H1 (cell line): Measurements from ENCODE around the gene ADCY7. TPM values are rescaled to one million over a fixed set of nuclear protein-coding genes. Genes with fewer than 3 reads are reported as not detected.

Experiments
- CTCF ChIA-PET: fragments of 300-600 bp; sonication (Branson Sonifier 250); formaldehyde crosslinking; loops from one replicate; lab custom pipeline; 2021; ENCODE audit not compliant: partially characterized antibody; lab: Charles Lee
- POLR2A ChIA-PET: fragments of 300-600 bp; sonication (Branson Sonifier 250); formaldehyde crosslinking; loops from one replicate; lab custom pipeline; 2021; ENCODE audit warnings: inconsistent platforms; ENCODE audit not compliant: partially characterized antibody; lab: Charles Lee
- DNase-seq, 2 experiments: peaks; one replicate each; pipeline versions ENCODE4 v3.0.0 to v3.0.0-alpha.2; 2010 to 2022; ENCODE audit warnings: low spot score in 2 of 2, low read depth in 1 of 2, mixed read lengths in 1 of 2
- FAIRE-seq: peaks from 2 replicates; lab custom pipeline; 2011; peaks lifted over from hg19 to GRCh38; lab: Jason Lieb, UNC
- H2AFZ ChIP-seq: 2 replicates; pipeline ENCODE4 v1.8.1; 2012; ENCODE audit warnings: low read length, inconsistent platforms
- H2AK5ac ChIP-seq: 2 replicates; pipeline ENCODE4 v1.6.1; 2013; ENCODE audit warnings: low read depth, low read length
- H2BK120ac ChIP-seq: replicated peaks from 2 replicates; pipeline ENCODE3; 2013; ENCODE audit warnings: low read depth, low read length, inconsistent platforms
- H2BK12ac ChIP-seq: 2 replicates; pipeline ENCODE4 v1.6.1; 2013; ENCODE audit warnings: low read depth, low read length
- H2BK15ac ChIP-seq: 2 replicates; pipeline ENCODE4 v1.6.1; 2013; ENCODE audit warnings: low read length
- H2BK20ac ChIP-seq: 2 replicates; pipeline ENCODE4 v1.6.1; 2013; ENCODE audit warnings: low read length
- H2BK5ac ChIP-seq: 2 replicates; pipeline ENCODE4 v1.6.1; 2013; ENCODE audit warnings: low read depth, low read length
- H3K14ac ChIP-seq: 2 replicates; pipeline ENCODE4 v1.6.1; 2013; ENCODE audit warnings: inconsistent platforms; ENCODE audit not compliant: insufficient read length
- H3K18ac ChIP-seq: 2 replicates; pipeline ENCODE4 v1.6.1; 2013; ENCODE audit warnings: low read length; ENCODE audit errors: extremely low read depth
- H3K23ac ChIP-seq: 2 replicates; pipeline ENCODE4 v1.6.1; 2013; ENCODE audit warnings: inconsistent platforms; ENCODE audit not compliant: insufficient read length
- H3K23me2 ChIP-seq: 2 replicates; pipeline ENCODE4 v1.6.1; 2013; ENCODE audit warnings: low read depth, low read length
- H3K27ac ChIP-seq: 2 replicates; pipeline ENCODE4 v1.6.1; 2011; ENCODE audit warnings: low read depth, low read length, inconsistent platforms
- H3K27me3 ChIP-seq, 4 experiments: replicated peaks in 1 of 4; 1 replicate in 1 of 4; 2 replicates in 3 of 4; pipeline versions ENCODE4 v1.6.1 to v1.8.1; 2011 to 2013; ENCODE audit warnings: low read length in 3 of 4, mild to moderate bottlenecking in 3 of 4, inconsistent platforms in 2 of 4, mixed read lengths in 2 of 4, moderate library complexity in 1 of 4; ENCODE audit not compliant: control insufficient read depth in 3 of 4, insufficient read depth in 3 of 4; ENCODE audit errors: extremely low read depth in 1 of 4
- H3K36me3 ChIP-seq, 4 experiments: 2 replicates each; pipeline versions ENCODE4 v1.6.1 to v1.8.1; 2011 to 2013; ENCODE audit warnings: mild to moderate bottlenecking in 4 of 4, low read length in 3 of 4, moderate library complexity in 2 of 4, control low read depth in 1 of 4, inconsistent platforms in 1 of 4; ENCODE audit not compliant: insufficient read depth in 4 of 4, control insufficient read depth in 2 of 4
- H3K4ac ChIP-seq: replicated peaks from 2 replicates; pipeline ENCODE3; 2013; ENCODE audit warnings: low read length, low read depth, mixed read lengths, inconsistent platforms; ENCODE audit not compliant: insufficient read length
- H3K4me1 ChIP-seq, 4 experiments: replicated peaks in 1 of 4; 1 replicate in 1 of 4; 2 replicates in 3 of 4; pipeline versions ENCODE4 v1.6.1 to v1.8.1; 2011 to 2013; ENCODE audit warnings: low read length in 3 of 4, inconsistent platforms in 2 of 4, mixed read lengths in 1 of 4; ENCODE audit not compliant: insufficient read depth in 4 of 4, control insufficient read depth in 3 of 4
- H3K4me2 ChIP-seq, 2 experiments: 2 replicates each; pipeline versions ENCODE4 v1.6.1 to v1.8.1; 2011 to 2013; ENCODE audit warnings: low read depth in 2 of 2, low read length in 2 of 2, control low read depth in 1 of 2, inconsistent platforms in 1 of 2, mild to moderate bottlenecking in 1 of 2; ENCODE audit not compliant: insufficient read depth in 1 of 2
- H3K4me3 ChIP-seq, 4 experiments: fragments of 200-600, 300-600 bp in 1 of 4; sonication (generic), shearing (Covaris generic), sonication (Bioruptor Twin) in 1 of 4; 2 replicates each; pipeline versions ENCODE4 v1.5.1 to v1.8.1; 2011 to 2016; ENCODE audit warnings: low read length in 4 of 4, low read depth in 3 of 4, control low read depth in 2 of 4, inconsistent platforms in 2 of 4, mild to moderate bottlenecking in 2 of 4, mixed read lengths in 1 of 4, moderate library complexity in 1 of 4; ENCODE audit not compliant: insufficient read depth in 2 of 4; ENCODE audit errors: extremely low read depth in 1 of 4
- H3K56ac ChIP-seq: replicated peaks from 2 replicates; pipeline ENCODE3; 2013; ENCODE audit warnings: low read depth, mild to moderate bottlenecking, mixed read lengths, low read length, inconsistent platforms; ENCODE audit not compliant: insufficient read length
- H3K79me1 ChIP-seq: 2 replicates; pipeline ENCODE4 v1.6.1; 2013; ENCODE audit warnings: low read depth, low read length, control low read depth
- H3K79me2 ChIP-seq, 2 experiments: 2 replicates each; pipeline versions ENCODE4 v1.6.1 to v1.8.1; 2012 to 2013; ENCODE audit warnings: low read length in 2 of 2, mild to moderate bottlenecking in 2 of 2, inconsistent platforms in 1 of 2; ENCODE audit not compliant: insufficient read depth in 2 of 2, control insufficient read depth in 1 of 2
- H3K9ac ChIP-seq, 4 experiments: replicated peaks in 1 of 4; 1 replicate in 1 of 4; 2 replicates in 3 of 4; pipeline versions ENCODE4 v1.6.1 to v1.8.1; 2011 to 2013; ENCODE audit warnings: low read depth in 3 of 4, low read length in 3 of 4, control low read depth in 2 of 4, mild to moderate bottlenecking in 2 of 4, moderate library complexity in 2 of 4, inconsistent platforms in 1 of 4; ENCODE audit errors: extremely low read depth in 1 of 4
- H3K9me3 ChIP-seq, 2 experiments: 2 replicates each; pipeline versions ENCODE4 v1.6.1 to v1.8.1; 2012 to 2013; ENCODE audit warnings: mild to moderate bottlenecking in 2 of 2, moderate library complexity in 2 of 2, control low read depth in 1 of 2, inconsistent platforms in 1 of 2, low read depth in 1 of 2, low read length in 1 of 2, mixed read lengths in 1 of 2; ENCODE audit not compliant: insufficient read depth in 2 of 2
- H4K20me1 ChIP-seq, 2 experiments: replicated peaks in 1 of 2; 2 replicates each; pipeline versions ENCODE3 to v1.8.1; 2011 to 2013; ENCODE audit warnings: inconsistent platforms in 2 of 2, low read length in 2 of 2, mild to moderate bottlenecking in 1 of 2; ENCODE audit not compliant: insufficient read depth in 2 of 2, control insufficient read depth in 1 of 2
- H4K5ac ChIP-seq: 2 replicates; pipeline ENCODE4 v1.6.1; 2013; ENCODE audit warnings: low read length, low read depth, mixed read lengths, inconsistent platforms; ENCODE audit not compliant: insufficient read length
- H4K8ac ChIP-seq: 2 replicates; pipeline ENCODE4 v1.8.0; 2013; ENCODE audit warnings: mild to moderate bottlenecking, moderate library complexity, low read length, inconsistent platforms; ENCODE audit not compliant: insufficient read depth; ENCODE audit errors: extremely low read depth
- H4K91ac ChIP-seq: replicated peaks from 2 replicates; pipeline ENCODE3; 2013; ENCODE audit warnings: low read length, mixed read lengths, inconsistent platforms; ENCODE audit not compliant: insufficient read length
- CEBPB ChIP-seq: IDR thresholded peaks from 2 replicates; pipeline ENCODE4 v1.6.1; 2012; ENCODE audit warnings: low read depth, low read length
- JUN ChIP-seq: IDR thresholded peaks from 2 replicates; pipeline ENCODE4 v1.6.1; 2011; ENCODE audit warnings: low read depth, mild to moderate bottlenecking, improper control_type of control experiment, low read length
- JUND ChIP-seq: IDR thresholded peaks from 2 replicates; pipeline ENCODE4 v1.6.1; 2011; ENCODE audit warnings: mild to moderate bottlenecking, improper control_type of control experiment, low read length
- WGBS, 2 experiments: shearing (Covaris generic) in 1 of 2; methylation state at CpG; one replicate each; pipeline versions ENCODE4 v1.1.6 to v1.1.7; 2013 to 2015; ENCODE audit warnings: low lambda C conversion rate in 2 of 2, mixed read lengths in 2 of 2, inconsistent platforms in 1 of 2, low coverage in 1 of 2, missing lambda C conversion rate in 1 of 2; ENCODE audit not compliant: insufficient replicate concordance in 2 of 2, insufficient coverage in 1 of 2, insufficient read length in 1 of 2; ENCODE audit errors: extremely low coverage in 1 of 2, missing lambda C conversion rate in 1 of 2; 5-methylcytosine and 5-hydroxymethylcytosine counted together
- polyA plus RNA-seq, 7 experiments: library from polyadenylated mRNA; depleted of rRNA in 3 of 7; stranded (reverse) in 5 of 7; unstranded in 2 of 7; fragments of >200 nt in 5 of 7; fragments of 200-250 nt in 2 of 7; gene quantifications; 1 replicate in 5 of 7; 2 replicates in 1 of 7; 4 replicates in 1 of 7; pipeline versions ENCODE4 v1.2.1 to v1.2.3, GENCODE V29; 2011 to 2013; ENCODE audit warnings: missing spikeins in 2 of 7, mixed read lengths in 2 of 7
- total RNA-seq: library from RNA; stranded (reverse); fragmentation: NEBNext Ultra II Directional; extraction: Animal tissue kit (Norgen Biotek cat#: 25700); gene quantifications from 2 replicates; pipeline ENCODE4 v1.2.1, GENCODE V29; 2021

ADCY7 gene
- total and polyA plus RNA-seq, 2 of the 8 experiments (the other 6 are each of a cell fraction or from before 2014, with no cell fraction given) = 2.4 to 5.1 TPM

GRCh38 chr16:50302472-50303005 lies 36.2 kb downstream of the ADCY7 start:
- Histone ChIP-seq H2BK120ac (no peak overlapping the region), H2BK5ac (no peak overlapping the region), H3K23me2 (no peaks in the 10 kb centered on the region), H3K36me3 (no peaks in the 10 kb centered on the region), H3K79me2 (no peaks in the 10 kb centered on the region), H4K5ac (no peak overlapping the region), H3K18ac (no peak overlapping the region), H3K4ac (no peak overlapping the region), H4K8ac (no peak overlapping the region; the same call in 1 of the 2 replicates), H2BK20ac (no peak overlapping the region), H2BK15ac (no peak overlapping the region), H3K4me1 (peaks cover 0 to 3% (median 0%) of the 10 kb centered on the region in 4 experiments; a peak in 1 of 7 replicates), H3K79me1 (no peaks in the 10 kb centered on the region), H2BK12ac (no peak overlapping the region), H3K4me3 (no peak overlapping the region), H4K20me1 (no peaks in the 10 kb centered on the region), H3K23ac (no peak overlapping the region), H3K14ac (no peak overlapping the region), H3K4me2 (no peak overlapping the region), H2AK5ac (no peak overlapping the region), H4K91ac (no peak overlapping the region), H3K27ac (no peak overlapping the region), H3K9me3 (no peaks in the 10 kb centered on the region), H3K9ac (no peak overlapping the region), H3K56ac (no peak overlapping the region), H2AFZ (no peak overlapping the region), H3K27me3 (no peaks in the 10 kb centered on the region)
- CTCF ChIA-PET = interaction anchor here (0.6 to 1.7 kb wide), 7 partner anchors 15 to 776 kb away, joined by 3 to 4 read pairs (median 3); no protein-coding TSS in a partner anchor
- DNase-seq (no peak), FAIRE-seq (no peak)
- WGBS, 2 experiments = 82% methylated on average over 15 of the region's 15 CpGs; no CpG with 5 or more reads in 1 of the 2 experiments
- TF ChIP-seq JUN = no peak
- TF ChIP-seq JUND = no peak
- TF ChIP-seq CEBPB = no peak
- POLR2A ChIA-PET = interaction anchor here (1.5 kb wide), 1 partner anchor 13 kb away, joined by 4 read pairs; no protein-coding TSS in a partner anchor
